MM.1S (cell line): ENCODE results near the gene SARNP.

Experiments
- DNase-seq: peaks from one replicate; pipeline ENCODE4 v3.0.0-alpha.2; 2015
- H2AFZ ChIP-seq: fragments of 300-600 bp; sonication (generic); 2 replicates; pipeline ENCODE4 v1.6.0; 2016; ENCODE audit warnings: antibody characterized with exemption, low read length
- H3F3A ChIP-seq: fragments of 300-600 bp; sonication (generic); 2 replicates; pipeline ENCODE4 v1.6.1; 2016; ENCODE audit warnings: mild to moderate bottlenecking, antibody characterized with exemption, low read length, moderate library complexity, mixed read lengths; ENCODE audit not compliant: insufficient read depth
- H3K27ac ChIP-seq: fragments of 300-600 bp; sonication (generic); 2 replicates; pipeline ENCODE4 v1.5.1; 2016; ENCODE audit warnings: mild to moderate bottlenecking, low read length
- H3K27me3 ChIP-seq: fragments of 300-600 bp; sonication (generic); replicated peaks from 2 replicates; pipeline ENCODE4 v1.6.0; 2016; ENCODE audit warnings: low read length; ENCODE audit not compliant: insufficient read depth
- H3K36me3 ChIP-seq: fragments of 300-600 bp; sonication (generic); replicated peaks from 2 replicates; pipeline ENCODE4 v1.6.1; 2016; ENCODE audit warnings: mild to moderate bottlenecking, low read length, mixed read lengths; ENCODE audit not compliant: insufficient read depth
- H3K4me1 ChIP-seq: fragments of 300-600 bp; sonication (generic); 2 replicates; pipeline ENCODE4 v1.6.1; 2016; ENCODE audit warnings: low read length, mixed read lengths
- H3K4me2 ChIP-seq: fragments of 300-600 bp; sonication (generic); 2 replicates; pipeline ENCODE4 v1.6.0; 2016; ENCODE audit warnings: low read depth, low read length
- H3K4me3 ChIP-seq: fragments of 300-600 bp; sonication (generic); 2 replicates; pipeline ENCODE4 v1.5.1; 2016; ENCODE audit warnings: low read length, mixed read lengths
- H3K79me2 ChIP-seq: fragments of 300-600 bp; sonication (generic); 2 replicates; pipeline ENCODE4 v1.6.1; 2016; ENCODE audit warnings: mixed run types, low read length, mixed read lengths
- H3K9ac ChIP-seq: fragments of 300-600 bp; sonication (generic); 2 replicates; pipeline ENCODE4 v1.6.1; 2016; ENCODE audit warnings: low read length, mixed read lengths
- H3K9me2 ChIP-seq: fragments of 300-600 bp; sonication (generic); replicated peaks from 2 replicates; pipeline ENCODE4 v1.6.1; 2016; ENCODE audit warnings: mild to moderate bottlenecking, low read length, mixed read lengths; ENCODE audit not compliant: insufficient read depth
- H3K9me3 ChIP-seq: fragments of 300-600 bp; sonication (generic); replicated peaks from 2 replicates; pipeline ENCODE4 v1.6.1; 2016; ENCODE audit warnings: mild to moderate bottlenecking, low read length, mixed read lengths; ENCODE audit not compliant: insufficient read depth
- H4K20me1 ChIP-seq: fragments of 300-600 bp; sonication (generic); 2 replicates; pipeline ENCODE4 v1.6.1; 2016; ENCODE audit warnings: mild to moderate bottlenecking, low read length, moderate library complexity, mixed read lengths; ENCODE audit not compliant: insufficient read depth
- EZH2 ChIP-seq: fragments of 300-600 bp; sonication (generic); optimal IDR thresholded peaks from 2 replicates; pipeline ENCODE3; 2017; ENCODE audit warnings: low read depth, mild to moderate bottlenecking, antibody characterized with exemption, low read length, mixed read lengths
- EZH2phosphoT487 ChIP-seq: fragments of 300-600 bp; sonication (generic); IDR thresholded peaks from 2 replicates; pipeline ENCODE4 v1.6.1; 2018; ENCODE audit warnings: antibody characterized with exemption, low read length
- TF ChIP-seq, protein P1 (sequence below): fragments of 300-600 bp; sonication (generic); IDR thresholded peaks from 2 replicates; pipeline ENCODE4 v1.5.1; 2016; ENCODE audit warnings: antibody characterized with exemption, low read length, mixed read lengths

SARNP gene

DNA sequence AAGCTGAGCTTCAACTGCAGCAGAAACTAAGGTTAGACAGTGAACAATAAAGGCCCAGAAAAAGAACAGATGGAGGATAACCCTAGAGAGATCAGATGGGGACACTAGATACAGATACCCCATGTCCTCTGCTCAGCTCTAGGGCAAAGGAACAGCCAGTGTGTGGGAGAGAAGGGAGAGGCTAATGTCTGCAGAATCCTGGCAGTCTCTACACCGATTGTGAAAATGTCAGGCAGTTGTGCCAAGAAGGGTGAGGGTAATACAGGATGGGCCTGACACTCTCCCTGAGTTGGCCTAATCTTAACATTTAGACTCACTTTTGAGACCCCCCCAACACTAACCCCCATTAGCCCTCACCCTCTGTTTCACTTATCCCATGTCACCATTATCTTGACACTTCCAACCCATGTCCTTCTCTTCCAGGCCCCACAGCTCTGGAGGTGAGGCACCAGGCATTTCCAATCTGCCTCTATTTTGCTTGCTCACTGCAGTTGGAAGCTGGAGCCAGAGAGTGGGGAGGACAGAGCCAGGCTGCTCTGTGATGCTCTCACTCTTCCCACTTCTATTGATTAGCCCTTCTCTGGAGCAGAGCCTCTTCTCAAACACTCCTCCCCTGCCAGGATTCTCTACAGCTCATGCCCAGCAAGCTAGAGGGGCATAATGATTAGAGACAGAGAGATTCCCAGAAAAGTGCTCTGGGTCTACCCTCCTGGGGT lies 104.7 kb downstream of the SARNP start:
- H3K36me3 ChIP-seq: no peaks in the 10 kb centered on the region
- TF ChIP-seq, protein P1, sequence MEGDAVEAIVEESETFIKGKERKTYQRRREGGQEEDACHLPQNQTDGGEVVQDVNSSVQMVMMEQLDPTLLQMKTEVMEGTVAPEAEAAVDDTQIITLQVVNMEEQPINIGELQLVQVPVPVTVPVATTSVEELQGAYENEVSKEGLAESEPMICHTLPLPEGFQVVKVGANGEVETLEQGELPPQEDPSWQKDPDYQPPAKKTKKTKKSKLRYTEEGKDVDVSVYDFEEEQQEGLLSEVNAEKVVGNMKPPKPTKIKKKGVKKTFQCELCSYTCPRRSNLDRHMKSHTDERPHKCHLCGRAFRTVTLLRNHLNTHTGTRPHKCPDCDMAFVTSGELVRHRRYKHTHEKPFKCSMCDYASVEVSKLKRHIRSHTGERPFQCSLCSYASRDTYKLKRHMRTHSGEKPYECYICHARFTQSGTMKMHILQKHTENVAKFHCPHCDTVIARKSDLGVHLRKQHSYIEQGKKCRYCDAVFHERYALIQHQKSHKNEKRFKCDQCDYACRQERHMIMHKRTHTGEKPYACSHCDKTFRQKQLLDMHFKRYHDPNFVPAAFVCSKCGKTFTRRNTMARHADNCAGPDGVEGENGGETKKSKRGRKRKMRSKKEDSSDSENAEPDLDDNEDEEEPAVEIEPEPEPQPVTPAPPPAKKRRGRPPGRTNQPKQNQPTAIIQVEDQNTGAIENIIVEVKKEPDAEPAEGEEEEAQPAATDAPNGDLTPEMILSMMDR: no peak
- TF ChIP-seq EZH2phosphoT487 (no peak), EZH2 (no peak)
- H3K27me3 ChIP-seq: peaks cover 36% of the 10 kb centered on the region
- peaks cover 16% of the 10 kb centered on the region for H3K79me2 ChIP-seq
- H3K4me2 ChIP-seq: no peak overlapping the region
- no peak overlapping the region for H3K27ac ChIP-seq
- H3K9me3 ChIP-seq: no peaks in the 10 kb centered on the region
- no peak overlapping the region for H2AFZ ChIP-seq
- no peaks in the 10 kb centered on the region for H3K9me2 ChIP-seq
- peaks cover 21% of the 10 kb centered on the region for H3K4me1 ChIP-seq
- peaks cover 10% of the 10 kb centered on the region; the same call in 1 of the 2 replicates for H3F3A ChIP-seq
- no peak overlapping the region for H3K9ac ChIP-seq
- DNase-seq: no peak
- H4K20me1 ChIP-seq: no peaks in the 10 kb centered on the region
- H3K4me3 ChIP-seq: no peak overlapping the region

DNA sequence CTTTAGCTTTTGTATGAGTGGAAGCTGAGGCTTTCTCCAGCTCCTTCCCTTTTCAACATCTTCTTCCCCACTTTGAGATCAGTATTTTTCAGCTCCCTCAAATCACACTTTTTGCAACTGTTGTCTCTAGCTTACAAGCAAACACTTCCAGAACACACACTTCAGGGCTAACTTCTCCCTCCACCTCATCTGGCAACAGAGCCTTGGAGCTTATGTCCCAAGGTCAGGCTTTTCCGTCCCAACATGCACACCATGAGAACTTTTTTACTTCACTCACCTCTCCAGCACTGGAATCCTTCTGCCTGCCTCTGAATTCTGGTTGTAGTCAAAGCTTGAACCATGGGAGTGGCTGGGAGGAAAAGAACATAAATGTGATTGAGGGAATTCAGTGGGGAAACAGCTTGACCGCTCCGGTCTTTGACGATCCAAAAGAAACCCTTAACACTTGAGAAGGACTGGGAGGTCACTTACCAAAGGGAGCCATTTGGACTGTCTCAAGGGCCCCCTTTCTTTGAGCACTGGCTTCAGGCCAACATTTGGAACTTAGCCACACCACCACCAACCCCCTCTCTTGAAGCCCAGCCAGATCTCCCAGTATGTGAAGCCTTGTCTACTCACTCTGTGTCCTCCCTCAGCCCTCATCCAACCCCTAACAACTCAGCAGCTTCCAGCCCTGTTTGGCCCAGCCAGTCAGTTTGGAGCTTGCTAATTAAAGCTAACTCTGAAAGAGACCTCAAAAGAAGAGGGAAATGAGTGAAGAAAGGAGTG lies 105.6 kb downstream of the SARNP start:
- H3K4me3 ChIP-seq: no peak overlapping the region
- no peaks in the 10 kb centered on the region for H3K9me3 ChIP-seq
- peaks cover 10% of the 10 kb centered on the region; the same call in 1 of the 2 replicates for H3F3A ChIP-seq
- no peaks in the 10 kb centered on the region for H3K36me3 ChIP-seq
- no peaks in the 10 kb centered on the region for H4K20me1 ChIP-seq
- no peaks in the 10 kb centered on the region for H3K9me2 ChIP-seq
- no peak overlapping the region for H3K27ac ChIP-seq
- no peak for DNase-seq
- H2AFZ ChIP-seq: no peak overlapping the region
- peaks cover 7% of the 10 kb centered on the region for H3K79me2 ChIP-seq
- no peak overlapping the region for H3K4me2 ChIP-seq
- peaks cover 14% of the 10 kb centered on the region for H3K4me1 ChIP-seq
- peaks cover 38% of the 10 kb centered on the region for H3K27me3 ChIP-seq
- H3K9ac ChIP-seq: no peak overlapping the region
- TF ChIP-seq, protein P1: no peak
- no peak for TF ChIP-seq EZH2phosphoT487

DNA sequence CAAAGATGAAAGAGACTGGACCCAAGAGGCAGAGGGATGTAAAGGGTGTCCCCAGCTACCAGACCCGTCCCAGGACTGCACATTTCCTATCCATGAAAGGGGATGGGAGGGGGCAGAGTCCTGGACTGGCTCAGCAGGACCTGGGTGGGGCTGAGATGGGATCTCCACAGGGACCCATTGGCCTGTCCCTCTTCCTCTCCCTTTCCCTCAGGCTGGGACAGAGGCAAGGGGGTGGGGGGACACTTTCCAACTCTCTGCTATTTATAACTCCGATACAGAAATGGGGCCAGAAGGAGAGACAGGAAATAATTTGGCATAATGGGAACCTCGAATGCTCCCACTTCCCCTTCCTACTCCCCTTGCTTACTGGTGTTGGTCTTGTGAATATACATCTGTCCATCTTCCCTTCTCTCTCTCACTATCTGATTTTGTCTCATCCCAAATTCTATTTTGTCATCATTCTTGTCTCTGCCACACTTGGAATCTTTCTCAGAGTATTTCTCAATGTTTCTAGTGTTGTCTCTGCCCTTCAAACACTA lies 108.8 kb downstream of the SARNP start:
- H3F3A ChIP-seq: no peaks in the 10 kb centered on the region
- H3K36me3 ChIP-seq: no peaks in the 10 kb centered on the region
- TF ChIP-seq EZH2phosphoT487: no peak
- no peaks in the 10 kb centered on the region for H3K9me3 ChIP-seq
- no peaks in the 10 kb centered on the region for H3K79me2 ChIP-seq
- H3K4me2 ChIP-seq: peak overlapping the region; percentile 62; the same call in 1 of the 2 replicates
- peaks cover 5% of the 10 kb centered on the region; the same call in 1 of the 2 replicates for H3K4me1 ChIP-seq
- H3K9me2 ChIP-seq: no peaks in the 10 kb centered on the region
- no peak overlapping the region for H2AFZ ChIP-seq
- H3K4me3 ChIP-seq: no peak overlapping the region
- H3K9ac ChIP-seq: no peak overlapping the region
- H3K27ac ChIP-seq: no peak overlapping the region
- peaks cover 47% of the 10 kb centered on the region for H3K27me3 ChIP-seq
- no peak for DNase-seq
- H4K20me1 ChIP-seq: no peaks in the 10 kb centered on the region
